Skin of body (tissue), 2 donors: ENCODE results near the gene LUZP2. TPM values are rescaled to one million over a fixed set of nuclear protein-coding genes. Genes with fewer than 3 reads are reported as not detected.

Experiments used
- DNase-seq: peaks from one replicate; lab custom pipeline; 2025; lab: John Stamatoyannopoulos, UW
- total RNA-seq: library from RNA; depleted of rRNA; stranded (reverse); fragments of >200 nt; gene quantifications from one replicate; pipeline ENCODE4 v1.2.3, GENCODE V29; 2014

Gene LUZP2
- total RNA-seq, 1 donor from 2014 or later: 4.6 TPM

GRCh38 chr11:24628224-24628776 lies 131.4 kb downstream of the LUZP2 start:
- DNase-seq: no peak

GRCh38 chr11:24634606-24635160 lies 137.8 kb downstream of the LUZP2 start:
- DNase-seq: no peak

- no peak for DNase-seq
These were observed 138.9 kb downstream of the LUZP2 start for GRCh38 chr11:24635588-24636290.

GRCh38 chr11:24636291-24636629 lies 139.4 kb downstream of the LUZP2 start:
- no peak for DNase-seq

- DNase-seq: no peak
These were observed 140.7 kb downstream of the LUZP2 start for GRCh38 chr11:24637520-24637919.

- no peak for DNase-seq
These were observed 145.8 kb downstream of the LUZP2 start for GRCh38 chr11:24642648-24643047.

- DNase-seq: no peak
These were observed 148.7 kb downstream of the LUZP2 start for GRCh38 chr11:24645563-24645962.

GRCh38 chr11:24651873-24652272 lies 155.0 kb downstream of the LUZP2 start:
- no peak for DNase-seq

GRCh38 chr11:24653901-24654300 lies 157.0 kb downstream of the LUZP2 start:
- DNase-seq: no peak

- no peak for DNase-seq
These were observed 164.5 kb downstream of the LUZP2 start for GRCh38 chr11:24661331-24661730.

- no peak for DNase-seq
These were observed 167.5 kb downstream of the LUZP2 start for GRCh38 chr11:24664399-24664798.

- DNase-seq: no peak
These were observed 170.6 kb downstream of the LUZP2 start for GRCh38 chr11:24667353-24667968.

GRCh38 chr11:24678703-24679348 lies 182.0 kb downstream of the LUZP2 start:
- no peak for DNase-seq

- DNase-seq: no peak
These were observed 183.0 kb downstream of the LUZP2 start for GRCh38 chr11:24679821-24680351.

GRCh38 chr11:24683583-24683982 lies 186.7 kb downstream of the LUZP2 start:
- DNase-seq: no peak

- DNase-seq: no peak
These were observed 189.0 kb downstream of the LUZP2 start for GRCh38 chr11:24685821-24686220.

- DNase-seq: no peak
These were observed 190.8 kb downstream of the LUZP2 start for GRCh38 chr11:24687531-24688147.

GRCh38 chr11:24688981-24689380 lies 192.1 kb downstream of the LUZP2 start:
- DNase-seq: no peak

GRCh38 chr11:24697522-24698111 lies 200.8 kb downstream of the LUZP2 start:
- no peak for DNase-seq

GRCh38 chr11:24704716-24705115 lies 207.9 kb downstream of the LUZP2 start:
- no peak for DNase-seq

GRCh38 chr11:24705474-24705873 lies 208.6 kb downstream of the LUZP2 start:
- DNase-seq: no peak
